ENCODE results near the gene RAB36. TPM values are rescaled to one million over a fixed set of nuclear protein-coding genes. Genes with fewer than 3 reads are reported as not detected.

RAB36 gene
- total RNA-seq, 1 experiment from 2014 or later = 1.1 TPM

DNA sequence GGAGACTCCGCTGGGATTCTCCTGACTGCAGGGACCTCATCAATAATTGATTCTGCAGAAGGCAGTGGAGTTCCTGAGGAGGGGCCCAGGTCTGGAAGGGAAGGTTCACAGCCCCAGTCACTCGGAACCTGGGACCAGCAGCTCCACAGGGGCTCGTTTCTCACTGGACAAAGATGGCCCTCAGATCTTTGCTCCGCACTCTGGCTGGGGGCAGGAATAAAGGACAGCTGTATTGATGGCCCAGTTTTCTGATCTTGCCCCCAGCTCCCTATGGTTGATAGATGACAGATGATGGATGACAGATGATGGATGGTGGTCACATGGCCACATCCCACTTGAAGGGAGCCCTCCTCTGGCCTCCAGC is 23.7 kb downstream of the RAB36 start:
- Histone ChIP-seq H3K4me3 (ENCODE audit: low read length) (no peak overlapping the region), H3K36me3 (ENCODE audit: low read depth, low read length) (no peaks in the 10 kb centered on the region), H2AFZ (ENCODE audit: low read length) (no peak overlapping the region), H3K9ac (ENCODE audit: low read length) (no peak overlapping the region), H3K27ac (ENCODE audit: low read length) (no peak overlapping the region), H3K4me1 (ENCODE audit: insufficient read depth, low read length) (no peaks in the 10 kb centered on the region), H3K27me3 (ENCODE audit: low read length) (no peaks in the 10 kb centered on the region), H3K4me2 (ENCODE audit: low read length) (no peak overlapping the region), H3K9me2 (replicated peaks; ENCODE audit: low read length) (no peaks in the 10 kb centered on the region), H3F3A (ENCODE audit: low read length, unreplicated experiment) (no peaks in the 10 kb centered on the region), H3K9me3 (ENCODE audit: low read length) (no peaks in the 10 kb centered on the region), H3K79me2 (ENCODE audit: low read length) (no peaks in the 10 kb centered on the region), H4K20me1 (ENCODE audit: low read length) (no peaks in the 10 kb centered on the region)
- no TSS peak for BruUV-seq (replicated peaks)
- DNase-seq (no peak), ATAC-seq (no peak)
- intact Hi-C loops (cut with micrococcal nuclease) = no loop called here
- TF ChIP-seq EZH2 (IDR thresholded peaks at IDR 0.05; ENCODE audit: low read length, unreplicated experiment) (no peak), EZH2phosphoT487 (IDR thresholded peaks at IDR 0.05; ENCODE audit: borderline replicate concordance, low read length) (no peak)
- ChIA-PET CTCF (no interaction called here), POLR2A (ENCODE audit: unreplicated experiment) (no interaction called here)

- no peak overlapping the region for H3K9ac ChIP-seq (ENCODE audit: low read length)
- intact Hi-C loops (cut with micrococcal nuclease) = no loop called here
- H3K36me3 ChIP-seq (ENCODE audit: low read depth, low read length) = no peaks in the 10 kb centered on the region
- no peaks in the 10 kb centered on the region for H3F3A ChIP-seq (ENCODE audit: low read length, unreplicated experiment)
- BruUV-seq (replicated peaks) = no TSS peak
- H3K27ac ChIP-seq (ENCODE audit: low read length) = no peak overlapping the region
- no peak overlapping the region for H3K4me2 ChIP-seq (ENCODE audit: low read length)
- no peaks in the 10 kb centered on the region for H4K20me1 ChIP-seq (ENCODE audit: low read length)
- no peaks in the 10 kb centered on the region for H3K9me3 ChIP-seq (ENCODE audit: low read length)
- CTCF ChIA-PET = interaction anchor here (0.5 kb wide), 1 partner anchor 590 kb away, joined by 3 read pairs; no protein-coding TSS in a partner anchor
- H3K9me2 ChIP-seq (replicated peaks; ENCODE audit: low read length) = no peaks in the 10 kb centered on the region
- DNase-seq (no peak), ATAC-seq (no peak)
- no peaks in the 10 kb centered on the region for H3K79me2 ChIP-seq (ENCODE audit: low read length)
- no peaks in the 10 kb centered on the region for H3K27me3 ChIP-seq (ENCODE audit: low read length)
- POLR2A ChIA-PET (ENCODE audit: unreplicated experiment) = no interaction called here
- peaks cover 16% of the 10 kb centered on the region for H3K4me1 ChIP-seq (ENCODE audit: insufficient read depth, low read length)
- H3K4me3 ChIP-seq (ENCODE audit: low read length) = no peak overlapping the region
- H2AFZ ChIP-seq (ENCODE audit: low read length) = no peak overlapping the region
- TF ChIP-seq, protein P1, sequence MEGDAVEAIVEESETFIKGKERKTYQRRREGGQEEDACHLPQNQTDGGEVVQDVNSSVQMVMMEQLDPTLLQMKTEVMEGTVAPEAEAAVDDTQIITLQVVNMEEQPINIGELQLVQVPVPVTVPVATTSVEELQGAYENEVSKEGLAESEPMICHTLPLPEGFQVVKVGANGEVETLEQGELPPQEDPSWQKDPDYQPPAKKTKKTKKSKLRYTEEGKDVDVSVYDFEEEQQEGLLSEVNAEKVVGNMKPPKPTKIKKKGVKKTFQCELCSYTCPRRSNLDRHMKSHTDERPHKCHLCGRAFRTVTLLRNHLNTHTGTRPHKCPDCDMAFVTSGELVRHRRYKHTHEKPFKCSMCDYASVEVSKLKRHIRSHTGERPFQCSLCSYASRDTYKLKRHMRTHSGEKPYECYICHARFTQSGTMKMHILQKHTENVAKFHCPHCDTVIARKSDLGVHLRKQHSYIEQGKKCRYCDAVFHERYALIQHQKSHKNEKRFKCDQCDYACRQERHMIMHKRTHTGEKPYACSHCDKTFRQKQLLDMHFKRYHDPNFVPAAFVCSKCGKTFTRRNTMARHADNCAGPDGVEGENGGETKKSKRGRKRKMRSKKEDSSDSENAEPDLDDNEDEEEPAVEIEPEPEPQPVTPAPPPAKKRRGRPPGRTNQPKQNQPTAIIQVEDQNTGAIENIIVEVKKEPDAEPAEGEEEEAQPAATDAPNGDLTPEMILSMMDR (conservative IDR thresholded peaks at IDR 0.05; ENCODE audit: low read depth, low read length) = no peak
- TF ChIP-seq EZH2phosphoT487 (IDR thresholded peaks at IDR 0.05; ENCODE audit: borderline replicate concordance, low read length) (no peak), EZH2 (IDR thresholded peaks at IDR 0.05; ENCODE audit: low read length, unreplicated experiment) (no peak)
Measured at GRCh38 chr22:23175817-23176644, 30.8 kb downstream of the RAB36 start.

DNA sequence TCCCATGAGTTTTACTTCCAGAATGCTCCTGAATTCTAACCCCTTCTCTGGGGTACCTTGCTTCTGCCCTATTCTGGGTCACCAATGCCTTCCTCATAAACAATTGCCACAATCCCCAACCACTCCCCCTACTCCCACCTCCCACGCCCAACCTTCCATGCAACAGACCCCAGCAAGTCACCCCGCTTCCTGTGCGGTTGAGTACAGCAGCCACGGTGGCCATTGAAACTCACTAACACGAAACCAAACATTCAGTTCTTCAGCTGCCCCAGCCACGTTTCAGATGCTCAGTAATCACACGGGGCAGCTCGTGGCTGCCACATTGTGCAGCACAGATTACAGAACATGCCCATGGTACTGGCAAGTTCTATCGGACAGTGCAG is 31.4 kb downstream of the RAB36 start:
- H3K36me3 ChIP-seq (ENCODE audit: low read depth, low read length) = no peaks in the 10 kb centered on the region
- no peak overlapping the region for H3K9ac ChIP-seq (ENCODE audit: low read length)
- no TSS peak for BruUV-seq (replicated peaks)
- no peak overlapping the region for H3K27ac ChIP-seq (ENCODE audit: low read length)
- H3K9me3 ChIP-seq (ENCODE audit: low read length) = no peaks in the 10 kb centered on the region
- POLR2A ChIA-PET (ENCODE audit: unreplicated experiment) = no interaction called here
- DNase-seq (no peak), ATAC-seq (no peak)
- peaks cover 2% of the 10 kb centered on the region; the same call in 1 of the 2 replicates for H4K20me1 ChIP-seq (ENCODE audit: low read length)
- H3K4me1 ChIP-seq (ENCODE audit: insufficient read depth, low read length) = peaks cover 16% of the 10 kb centered on the region
- no peak overlapping the region for H3K4me3 ChIP-seq (ENCODE audit: low read length)
- no peak overlapping the region for H3K4me2 ChIP-seq (ENCODE audit: low read length)
- H3K79me2 ChIP-seq (ENCODE audit: low read length) = peaks cover 5% of the 10 kb centered on the region
- H2AFZ ChIP-seq (ENCODE audit: low read length) = no peak overlapping the region
- H3K9me2 ChIP-seq (replicated peaks; ENCODE audit: low read length) = no peaks in the 10 kb centered on the region
- CTCF ChIA-PET = interaction anchor here (0.5 to 0.8 kb wide), 2 partner anchors 105 to 590 kb away, joined by 3 to 4 read pairs; no protein-coding TSS in a partner anchor
- intact Hi-C loops (cut with micrococcal nuclease) = no loop called here
- TF ChIP-seq EZH2phosphoT487 (IDR thresholded peaks at IDR 0.05; ENCODE audit: borderline replicate concordance, low read length) (no peak), EZH2 (IDR thresholded peaks at IDR 0.05; ENCODE audit: low read length, unreplicated experiment) (no peak)
- TF ChIP-seq, protein P1 (conservative IDR thresholded peaks at IDR 0.05; ENCODE audit: low read depth, low read length) = no peak
- H3F3A ChIP-seq (ENCODE audit: low read length, unreplicated experiment) = no peaks in the 10 kb centered on the region
- no peaks in the 10 kb centered on the region for H3K27me3 ChIP-seq (ENCODE audit: low read length)

Data from PC-3 (cell line).